Heart left ventricle (tissue), 16 donors: ENCODE results near the gene NUBP2. TPM values are rescaled to one million over a fixed set of nuclear protein-coding genes. Genes with fewer than 3 reads are reported as not detected.

Experiments used
- ATAC-seq, 4 donors: fragments of 200-7000 bp; cut with Tn5 transposase; one replicate each; pipeline ENCODE4 v1.9.1; 2020 to 2022; ENCODE audit warnings: moderate library complexity in 4 of 4, mild to moderate bottlenecking in 3 of 4, moderate number of reproducible peaks in 1 of 4
- DNase-seq, 5 donors: peaks; one replicate each; pipeline ENCODE4 v3.0.0-alpha.2; 2020
- H3K27ac ChIP-seq, 12 donors: fragments of 200-600 bp; sonication (generic) in 4 of 12; one replicate each; pipeline versions ENCODE4 v1.5.0 to v1.8.0; 2016 to 2022; ENCODE audit warnings: mild to moderate bottlenecking in 2 of 12
- H3K27me3 ChIP-seq, 9 donors: fragments of 200-600 bp; sonication (generic) in 2 of 9; one replicate each; pipeline versions ENCODE4 v1.5.1 to v1.8.0; 2016 to 2022; ENCODE audit warnings: mild to moderate bottlenecking in 3 of 9
- H3K36me3 ChIP-seq, 9 donors: fragments of 200-600 bp; sonication (generic) in 2 of 9; one replicate each; pipeline versions ENCODE4 v1.5.0 to v1.8.0; 2018 to 2022; ENCODE audit warnings: mild to moderate bottlenecking in 2 of 9
- H3K4me1 ChIP-seq, 12 donors: fragments of 200-600 bp; sonication (generic) in 4 of 12; one replicate each; pipeline versions ENCODE4 v1.5.0 to v1.8.0; 2016 to 2022; ENCODE audit warnings: mild to moderate bottlenecking in 3 of 12
- H3K4me3 ChIP-seq, 12 donors: fragments of 200-600 bp; sonication (generic) in 4 of 12; one replicate each; pipeline versions ENCODE4 v1.5.0 to v1.8.0; 2017 to 2022; ENCODE audit warnings: mild to moderate bottlenecking in 9 of 12, moderate library complexity in 4 of 12
- H3K9me3 ChIP-seq, 12 donors: fragments of 200-600 bp; sonication (generic) in 4 of 12; one replicate each; pipeline versions ENCODE4 v1.5.0 to v1.8.0; 2016 to 2022; ENCODE audit warnings: mild to moderate bottlenecking in 1 of 12
- POLR2A ChIP-seq, 2 donors: fragments of 450-650 bp; IDR thresholded peaks; one replicate each; pipeline ENCODE4 v1.6.1; 2017; ENCODE audit warnings: antibody characterized with exemption in 2 of 2, mild to moderate bottlenecking in 2 of 2, moderate library complexity in 2 of 2
- WGBS, 4 donors: extraction: QIAGEN DNeasy Blood & Tissue Kit in 2 of 4; methylation state at CpG; one replicate each; pipeline versions ENCODE4 v1.1.5 to v1.1.7; 2013 to 2018; 5-methylcytosine and 5-hydroxymethylcytosine counted together
- intact Hi-C, 10 donors: fragments of 100-400 bp; cut with DNase I; formaldehyde crosslinking; loops; one replicate each; pipeline versions ENCODE4 v1.11.1 to v1.14.2; 2022
- polyA plus RNA-seq, 2 donors: library from polyadenylated mRNA; stranded (reverse); fragments of 200-250 nt; gene quantifications; one replicate each; pipeline ENCODE4 v1.2.3, GENCODE V29; 2013
- total RNA-seq, 9 donors: library from RNA; depleted of rRNA in 2 of 9; stranded (reverse); fragments of >200 nt in 2 of 9; fragmentation: NEBNext Ultra II Directional in 3 of 9; extraction: Animal tissue kit (Norgen Biotek cat#: 25700) in 3 of 9; gene quantifications; one replicate each; pipeline versions ENCODE4 v1.1.0 to v1.2.4, GENCODE V29; 2016 to 2023
- TF ChIP-seq, protein P1 (sequence below), 12 donors: fragments of 200-600 bp; sonication (generic) in 4 of 12; IDR thresholded peaks; one replicate each; pipeline versions ENCODE4 v1.5.0 to v1.8.0; 2018 to 2022; ENCODE audit warnings: antibody characterized with exemption in 12 of 12, mild to moderate bottlenecking in 5 of 12
- donor health status: ischemic (EF 13 %, LVEDD 7.1; RV severe dilation, severe dysfunction).
- donor health status: healthy with polysubstance abuse.
- donor health status: DM: no; HTN: yes; CAD: no.
- donor health status: DM: no; HTN: no; CAD: no.
- donor health status: ischemic (EF 25% LVEDD 6.9; RV normal size, moderate dysfunction).
- donor health status: ischemic (EF 25% LVEDD 5.7; RV mildly dilated, moderate dysfunction).
- donor health status: healthy.
- donor health status: DM: yes; HTN: yes; CAD: no.
- donor health status: ischemic (EF 35%, LVEDD 5.7; RV mildly dilated, moderate dysfunction).
- donor health status: nonischemic (EF 11% LVEDD 7.7; RV severe dilation, severe dysfunction).
- donor health status: DM: yes; HTN: yes; CAD: no.
- donor health status: PGD.
- donor health status: ischemic (EF 29% LVEDD 5.4; RV normal size, mild dysfunction).
- donor health status: nonischemic (EF 23%, LVEDD 6.1; RV moderate dilation, normal function).

The NUBP2 gene
- total and polyA plus RNA-seq, 11 donors: 26.7 to 81.9 (median 30.4) TPM

DNA sequence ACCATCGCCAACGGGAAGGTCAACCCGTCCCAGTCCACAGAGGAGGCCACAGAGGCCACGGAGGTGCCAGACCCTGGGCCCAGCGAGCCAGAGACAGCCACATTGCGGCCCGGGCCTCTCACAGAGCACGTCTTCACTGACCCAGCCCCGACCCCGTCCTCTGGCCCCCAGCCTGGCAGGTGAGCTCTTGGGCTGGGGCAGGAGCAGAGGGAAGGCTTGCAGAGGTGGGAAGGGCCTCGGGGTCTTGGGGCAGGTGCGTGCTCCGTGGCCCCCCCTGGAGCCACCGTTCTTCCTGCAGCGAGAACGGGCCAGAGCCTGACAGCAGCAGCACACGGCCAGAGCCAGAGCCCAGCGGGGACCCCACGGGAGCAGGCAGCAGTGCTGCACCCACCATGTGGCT lies 16.5 kb upstream of the NUBP2 start:
- 93 to 94% (median 93%) methylated on average over 13 to 19 of the region's 19 CpGs for WGBS, 4 donors
- no peak for DNase-seq
- H3K4me3 ChIP-seq: no peak overlapping the region
- no peaks in the 10 kb centered on the region for H3K27me3 ChIP-seq
- no peak for ATAC-seq
- intact Hi-C loops: no loop called here
- peaks cover 2 to 15% (median 11%) of the 10 kb centered on the region in 12 donors for H3K4me1 ChIP-seq
- TF ChIP-seq, protein P1, sequence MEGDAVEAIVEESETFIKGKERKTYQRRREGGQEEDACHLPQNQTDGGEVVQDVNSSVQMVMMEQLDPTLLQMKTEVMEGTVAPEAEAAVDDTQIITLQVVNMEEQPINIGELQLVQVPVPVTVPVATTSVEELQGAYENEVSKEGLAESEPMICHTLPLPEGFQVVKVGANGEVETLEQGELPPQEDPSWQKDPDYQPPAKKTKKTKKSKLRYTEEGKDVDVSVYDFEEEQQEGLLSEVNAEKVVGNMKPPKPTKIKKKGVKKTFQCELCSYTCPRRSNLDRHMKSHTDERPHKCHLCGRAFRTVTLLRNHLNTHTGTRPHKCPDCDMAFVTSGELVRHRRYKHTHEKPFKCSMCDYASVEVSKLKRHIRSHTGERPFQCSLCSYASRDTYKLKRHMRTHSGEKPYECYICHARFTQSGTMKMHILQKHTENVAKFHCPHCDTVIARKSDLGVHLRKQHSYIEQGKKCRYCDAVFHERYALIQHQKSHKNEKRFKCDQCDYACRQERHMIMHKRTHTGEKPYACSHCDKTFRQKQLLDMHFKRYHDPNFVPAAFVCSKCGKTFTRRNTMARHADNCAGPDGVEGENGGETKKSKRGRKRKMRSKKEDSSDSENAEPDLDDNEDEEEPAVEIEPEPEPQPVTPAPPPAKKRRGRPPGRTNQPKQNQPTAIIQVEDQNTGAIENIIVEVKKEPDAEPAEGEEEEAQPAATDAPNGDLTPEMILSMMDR (IDR thresholded peaks at IDR 0.05): no peak
- TF ChIP-seq POLR2A (IDR thresholded peaks at IDR 0.05): no peak
- H3K36me3 ChIP-seq: peaks cover 0 to 83% (median 70%) of the 10 kb centered on the region in 9 donors
- no peaks in the 10 kb centered on the region for H3K9me3 ChIP-seq
- no peak overlapping the region for H3K27ac ChIP-seq

DNA sequence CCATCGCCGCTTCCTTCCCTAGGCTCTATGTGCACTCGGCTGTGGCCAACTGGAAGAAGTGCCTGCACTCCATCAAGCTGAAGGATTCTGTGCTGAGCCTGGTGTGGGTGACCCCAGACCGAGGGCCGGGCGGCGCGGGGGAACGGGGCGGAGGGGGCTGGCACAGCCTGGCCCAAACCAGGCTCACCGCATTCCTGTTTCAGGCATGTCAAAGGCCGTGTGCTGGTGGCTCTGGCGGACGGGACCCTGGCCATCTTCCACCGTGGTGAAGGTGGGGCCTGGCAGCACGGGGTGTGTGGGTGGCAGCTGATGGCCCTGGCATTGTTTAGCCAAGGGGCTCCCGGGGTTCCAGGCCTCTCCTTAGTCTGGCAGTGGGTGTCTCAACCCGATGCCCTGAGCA lies 16.1 kb upstream of the NUBP2 start:
- peaks cover 0 to 78% (median 68%) of the 10 kb centered on the region in 9 donors for H3K36me3 ChIP-seq
- no peak overlapping the region for H3K4me3 ChIP-seq
- H3K9me3 ChIP-seq: no peaks in the 10 kb centered on the region
- TF ChIP-seq POLR2A (IDR thresholded peaks at IDR 0.05): no peak
- TF ChIP-seq, protein P1 (IDR thresholded peaks at IDR 0.05): no peak
- WGBS, 4 donors: 91 to 94% (median 92%) methylated on average over 3 to 18 of the region's 18 CpGs; no CpG with 5 or more reads in 1 of the 4 donors
- DNase-seq: no peak
- H3K4me1 ChIP-seq: peaks cover 2 to 17% (median 12%) of the 10 kb centered on the region in 12 donors
- no peaks in the 10 kb centered on the region for H3K27me3 ChIP-seq
- no peak for ATAC-seq
- intact Hi-C loops: no loop called here
- H3K27ac ChIP-seq: no peak overlapping the region

DNA sequence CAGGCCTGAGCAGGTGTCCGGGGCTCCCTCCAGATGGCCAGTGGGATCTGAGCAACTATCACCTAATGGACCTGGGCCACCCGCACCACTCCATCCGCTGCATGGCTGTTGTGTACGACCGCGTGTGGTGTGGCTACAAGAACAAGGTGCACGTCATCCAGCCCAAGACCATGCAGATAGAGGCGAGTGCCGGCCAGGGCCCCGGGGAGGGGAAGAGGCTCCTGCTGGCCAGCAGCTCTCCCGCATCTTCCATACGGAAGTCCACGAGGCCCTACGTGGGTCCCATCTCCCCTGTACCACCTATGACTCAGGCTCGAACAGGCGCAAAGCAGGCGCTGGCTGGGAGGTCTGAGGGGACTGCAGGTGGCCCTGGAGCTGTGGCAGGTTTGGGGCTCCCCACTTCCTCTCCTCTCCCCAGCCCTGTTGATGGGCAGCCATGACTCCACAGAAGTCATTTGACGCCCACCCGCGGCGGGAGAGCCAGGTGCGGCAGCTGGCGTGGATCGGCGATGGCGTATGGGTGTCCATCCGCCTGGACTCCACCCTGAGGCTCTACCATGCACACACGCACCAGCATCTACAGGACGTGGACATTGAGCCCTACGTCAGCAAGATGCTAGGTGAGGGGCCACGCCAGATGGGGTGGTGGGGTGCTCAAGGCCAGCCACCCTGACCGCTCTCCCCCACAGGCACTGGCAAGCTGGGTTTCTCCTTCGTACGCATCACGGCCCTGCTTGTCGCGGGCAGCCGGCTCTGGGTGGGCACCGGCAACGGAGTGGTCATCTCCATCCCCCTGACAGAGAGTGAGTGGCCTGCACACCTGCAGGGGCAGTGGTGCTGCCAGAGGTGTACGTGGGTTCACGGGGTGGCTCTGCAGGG lies 15.4 kb upstream of the NUBP2 start:
- Histone ChIP-seq H3K27me3 (no peaks in the 10 kb centered on the region), H3K4me3 (no peak overlapping the region), H3K9me3 (no peaks in the 10 kb centered on the region), H3K36me3 (peaks cover 0 to 71% (median 62%) of the 10 kb centered on the region in 9 donors), H3K4me1 (peaks cover 7 to 24% (median 18%) of the 10 kb centered on the region in 12 donors), H3K27ac (no peak overlapping the region)
- DNase-seq (no peak), ATAC-seq (no peak)
- WGBS, 4 donors: 87 to 94% (median 93%) methylated on average over 18 to 42 of the region's 42 CpGs
- no peak for TF ChIP-seq POLR2A (IDR thresholded peaks at IDR 0.05)
- TF ChIP-seq, protein P1 (IDR thresholded peaks at IDR 0.05): no peak
- intact Hi-C loops: no loop called here

DNA sequence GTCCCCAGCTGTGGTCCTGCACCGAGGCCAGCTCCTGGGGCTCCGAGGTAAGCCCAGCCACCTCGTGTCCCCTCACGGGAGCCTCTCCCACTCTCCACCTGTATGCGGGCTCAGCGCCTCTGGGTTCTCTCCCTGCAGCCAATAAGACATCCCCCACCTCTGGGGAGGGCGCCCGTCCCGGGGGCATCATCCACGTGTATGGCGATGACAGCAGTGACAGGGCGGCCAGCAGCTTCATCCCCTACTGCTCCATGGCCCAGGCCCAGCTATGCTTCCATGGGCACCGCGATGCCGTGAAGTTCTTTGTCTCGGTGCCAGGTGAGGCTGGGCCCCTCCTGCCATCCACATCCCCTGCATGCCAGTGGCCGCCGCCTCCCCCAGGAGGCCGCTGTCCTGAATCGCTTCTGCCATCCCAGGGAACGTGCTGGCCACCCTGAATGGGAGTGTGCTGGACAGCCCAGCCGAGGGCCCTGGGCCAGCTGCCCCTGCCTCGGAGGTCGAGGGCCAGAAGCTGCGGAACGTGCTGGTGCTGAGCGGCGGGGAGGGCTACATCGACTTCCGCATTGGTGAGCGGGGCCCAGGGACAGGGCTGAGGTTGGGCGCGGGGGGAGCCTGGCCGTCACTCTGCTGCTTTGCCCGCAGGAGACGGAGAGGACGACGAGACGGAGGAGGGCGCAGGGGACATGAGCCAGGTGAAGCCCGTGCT lies 14.5 kb upstream of the NUBP2 start:
- intact Hi-C loops: no loop called here
- TF ChIP-seq POLR2A (IDR thresholded peaks at IDR 0.05): no peak
- TF ChIP-seq, protein P1 (IDR thresholded peaks at IDR 0.05): no peak
- Histone ChIP-seq H3K27ac (peak overlapping the region in 1 of 12 donors; percentile 98), H3K9me3 (no peaks in the 10 kb centered on the region), H3K36me3 (peaks cover 0 to 63% (median 54%) of the 10 kb centered on the region in 9 donors), H3K4me1 (peaks cover 8 to 27% (median 19%) of the 10 kb centered on the region in 12 donors), H3K4me3 (no peak overlapping the region), H3K27me3 (no peaks in the 10 kb centered on the region)
- WGBS, 4 donors: 84 to 89% (median 86%) methylated on average over 32 to 41 of the region's 41 CpGs
- no peak for DNase-seq
- no peak for ATAC-seq
